GM18505 (cell line): ENCODE data around the gene ATXN2.
"Not testable (repeated sequence)": the region's sequence is repeated elsewhere in the genome, so short reads cannot be mapped to it uniquely, and the experiment has no call there.

ENCODE experiments used
- ATAC-seq: cut with Tn5 transposase; IDR thresholded peaks from one replicate; pipeline ENCODE4 v1.9.1; 2021; ENCODE audit not compliant: unreplicated experiment
- POLR2A ChIP-seq: IDR thresholded peaks from 4 replicates; pipeline ENCODE4 v1.6.1; 2011; ENCODE audit warnings: borderline replicate concordance; ENCODE audit not compliant: insufficient read depth, insufficient read length; ENCODE audit errors: extremely low read depth

The ATXN2 gene

DNA sequence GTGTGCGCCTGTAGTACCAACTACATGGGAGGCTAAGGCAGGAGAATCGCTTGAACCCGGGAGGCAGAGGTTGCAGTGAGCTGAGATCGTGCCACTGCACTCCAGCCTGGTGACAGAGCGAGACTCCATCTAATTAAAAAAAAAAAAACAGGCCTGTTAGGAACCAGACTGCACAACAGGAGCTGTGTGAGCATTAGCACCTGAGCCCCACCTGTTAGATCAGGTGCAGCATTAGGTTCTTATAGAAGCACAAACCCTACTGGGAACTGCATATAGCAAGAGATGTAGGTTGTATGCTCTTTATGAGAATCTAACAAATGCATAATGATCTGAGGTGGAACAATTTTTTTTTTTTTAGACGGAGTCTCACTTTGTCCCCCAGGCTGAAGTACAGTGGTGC, 8.6 kb downstream of the ATXN2 start:
- TF ChIP-seq POLR2A, result no peak

DNA sequence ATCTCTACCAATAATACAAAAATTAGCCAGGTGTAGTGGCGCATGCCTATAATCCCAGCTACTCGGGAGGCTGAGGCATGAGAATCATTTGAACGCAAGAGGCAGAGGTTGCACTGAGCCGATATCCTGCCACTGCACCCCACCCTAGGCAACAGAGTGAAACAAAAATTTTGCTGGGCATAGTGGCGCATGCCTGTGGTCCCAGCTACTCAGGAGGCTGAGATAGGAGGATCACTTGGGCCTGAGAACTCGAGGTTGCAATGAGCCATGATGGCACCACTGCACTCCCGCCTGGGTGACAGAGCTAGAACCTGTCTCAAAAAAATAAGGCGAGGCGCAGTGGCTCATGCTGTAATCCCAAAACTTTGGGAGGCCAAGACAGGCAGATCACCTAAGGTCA, 9.5 kb downstream of the ATXN2 start:
- ATAC-seq, result no peak
- no peak for TF ChIP-seq POLR2A

More for the DNA sequence above, 8.6 kb downstream of the ATXN2 start:
- ATAC-seq, result no peak

DNA sequence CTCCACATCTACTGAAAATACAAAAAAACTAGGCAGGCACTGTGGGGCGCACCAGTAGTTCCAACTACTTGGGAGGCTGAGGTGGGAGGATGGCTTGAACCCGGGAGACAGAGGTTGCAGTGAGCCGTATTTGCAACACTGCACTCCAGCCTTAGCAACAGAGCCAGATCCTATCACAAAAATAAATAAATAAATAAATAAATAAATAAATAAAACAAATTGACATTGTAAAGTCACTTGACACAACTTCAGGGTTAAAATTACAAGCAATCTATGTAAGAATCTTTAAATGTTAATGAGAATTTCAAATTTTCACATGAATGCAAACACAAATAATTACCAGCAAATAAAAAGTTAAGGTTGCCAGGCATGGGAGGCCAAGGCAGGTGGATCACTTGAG, 11.1 kb downstream of the ATXN2 start:
- no peak for ATAC-seq
- no peak for TF ChIP-seq POLR2A

DNA sequence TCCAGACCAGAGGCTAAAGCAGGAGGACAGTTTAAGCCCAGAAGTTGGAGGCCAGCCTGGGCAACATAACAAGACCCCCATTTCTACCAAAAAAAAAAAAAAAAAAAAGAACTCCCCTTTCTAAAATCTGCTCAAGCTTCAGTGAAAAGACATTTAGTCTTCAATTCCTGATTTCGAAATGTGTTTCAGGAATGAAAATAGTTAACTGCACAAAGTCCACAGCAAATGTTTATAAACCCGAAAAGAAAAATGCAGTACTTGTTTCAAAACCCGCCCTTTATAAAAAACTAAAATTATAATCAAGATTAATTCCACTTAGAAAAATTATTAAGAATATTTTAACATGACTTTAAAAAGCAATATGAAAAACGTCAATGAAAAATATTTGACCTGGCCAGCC, 12.1 kb downstream of the ATXN2 start:
- ATAC-seq, result no peak
- TF ChIP-seq POLR2A, result no peak

DNA sequence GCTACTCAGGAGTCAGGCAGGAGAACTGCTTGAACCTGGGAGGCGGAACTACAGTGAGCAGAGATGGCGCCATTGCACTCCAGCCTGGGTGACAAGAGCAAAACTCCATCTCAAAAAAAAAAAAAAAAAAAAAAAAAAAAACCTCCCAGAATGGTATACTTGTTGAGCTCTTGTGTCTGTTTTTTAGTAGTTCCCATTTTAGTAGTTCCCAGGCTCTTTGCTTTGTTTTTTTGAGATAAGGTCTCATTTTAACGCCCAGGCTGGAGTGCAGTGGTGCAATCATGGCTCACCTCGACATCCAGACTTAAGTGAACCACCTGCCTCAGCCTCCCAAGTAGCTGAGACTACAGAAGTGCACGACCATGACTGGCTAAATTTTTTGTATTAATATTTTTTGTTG, 13.4 kb downstream of the ATXN2 start:
- no peak for TF ChIP-seq POLR2A
- ATAC-seq, result no peak

DNA sequence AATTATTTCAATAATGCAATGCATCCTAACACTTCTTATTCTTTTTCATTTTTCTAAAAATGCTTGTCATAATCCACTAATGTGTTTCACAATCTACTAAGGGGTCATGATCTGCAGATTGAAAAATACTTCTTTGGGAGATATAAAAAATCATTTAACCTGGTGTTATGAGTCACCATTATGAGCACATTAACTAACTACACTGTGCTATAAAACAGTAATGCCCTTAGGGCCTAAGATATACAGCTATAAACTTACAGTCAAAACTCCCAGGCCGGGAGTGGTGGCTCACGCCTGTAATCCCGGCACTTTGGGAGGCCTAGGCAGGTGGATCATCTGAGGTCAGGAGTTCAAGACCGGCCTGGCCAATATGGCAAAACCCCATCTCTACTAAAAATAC, 14.2 kb downstream of the ATXN2 start:
- ATAC-seq, result no peak
- no peak for TF ChIP-seq POLR2A

DNA sequence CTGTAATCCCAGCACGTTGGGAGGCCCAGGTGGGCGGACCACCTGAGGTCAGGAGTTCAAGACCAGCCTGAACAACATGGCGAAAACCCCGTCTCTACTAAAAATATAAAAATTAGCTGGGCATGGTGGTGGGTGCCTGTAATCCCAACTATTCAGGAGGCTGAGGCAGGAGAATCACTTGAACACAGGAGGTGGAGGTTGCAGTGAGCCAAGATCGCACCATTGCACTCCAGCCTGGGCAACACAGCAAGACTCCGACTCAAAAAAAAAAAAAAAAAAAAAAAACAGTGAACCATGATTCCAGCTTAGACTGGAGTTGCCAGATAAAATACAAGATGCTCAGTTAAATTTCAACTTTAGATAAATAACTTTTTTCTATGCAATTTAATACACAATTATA, 15.6 kb downstream of the ATXN2 start:
- ATAC-seq, result not testable (repeated sequence)

DNA sequence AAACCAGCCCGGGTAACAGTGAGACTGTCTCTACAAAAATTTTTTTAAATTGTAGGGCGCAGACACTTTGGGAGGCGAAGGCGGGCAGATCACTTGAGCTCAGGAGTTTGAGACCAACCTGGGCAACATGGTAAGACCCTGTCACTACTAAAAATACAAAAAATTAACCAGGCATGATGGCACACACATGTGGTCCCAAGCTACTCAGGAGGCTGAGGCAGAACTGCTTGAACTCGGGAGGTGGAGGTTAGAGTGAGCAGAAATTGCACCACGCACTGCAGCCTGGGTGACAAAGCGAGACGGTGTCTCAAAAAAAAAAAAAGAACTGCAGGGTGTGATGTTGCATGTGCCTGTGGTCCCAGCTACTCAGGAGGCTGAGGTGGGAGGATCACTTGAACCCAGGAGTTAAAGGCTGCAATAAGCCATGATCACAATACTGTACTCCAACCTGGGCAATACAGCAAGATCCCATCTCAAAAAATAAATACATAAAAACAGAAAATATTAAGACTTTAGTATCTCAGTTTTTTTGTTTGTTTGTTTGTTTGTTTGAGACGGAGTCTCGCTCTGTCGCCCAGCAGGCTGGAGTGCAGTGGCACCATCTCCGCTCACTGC, 16.9 kb downstream of the ATXN2 start:
- ATAC-seq, result no peak
- TF ChIP-seq POLR2A, result no peak

DNA sequence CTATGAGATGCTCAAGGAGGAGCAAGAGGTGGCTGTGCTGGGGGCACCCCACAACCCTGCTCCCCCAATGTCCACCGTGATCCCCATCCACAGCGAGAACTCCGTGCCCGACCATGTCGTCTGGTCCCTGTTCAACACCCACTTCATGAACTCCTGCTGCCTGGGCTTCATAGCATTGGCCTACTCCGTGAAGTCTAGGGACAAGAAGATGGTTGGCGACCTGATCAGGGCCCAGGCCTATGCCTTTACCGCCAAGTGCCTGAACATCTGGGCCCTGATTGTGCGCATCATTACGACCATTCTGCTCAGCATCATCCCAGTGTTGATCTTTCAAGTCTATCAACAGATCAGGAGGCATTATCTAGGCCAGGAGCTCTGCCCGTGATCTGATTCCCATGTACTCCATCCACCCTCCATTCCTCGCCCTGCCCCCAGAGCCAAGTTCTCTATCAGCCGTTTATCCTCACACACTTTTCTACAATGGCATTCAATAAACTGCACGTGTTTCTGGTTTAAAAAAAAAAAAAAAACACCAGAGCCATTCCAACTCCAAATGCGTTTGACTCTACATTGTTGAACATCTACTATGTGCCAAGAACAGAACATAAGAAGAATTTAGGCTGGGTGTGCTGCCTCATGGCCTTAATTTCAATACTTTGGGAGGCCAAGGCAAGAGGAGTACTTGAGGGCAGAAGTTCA, 17.5 kb downstream of the ATXN2 start:
- no peak for ATAC-seq
- TF ChIP-seq POLR2A, result no peak

DNA sequence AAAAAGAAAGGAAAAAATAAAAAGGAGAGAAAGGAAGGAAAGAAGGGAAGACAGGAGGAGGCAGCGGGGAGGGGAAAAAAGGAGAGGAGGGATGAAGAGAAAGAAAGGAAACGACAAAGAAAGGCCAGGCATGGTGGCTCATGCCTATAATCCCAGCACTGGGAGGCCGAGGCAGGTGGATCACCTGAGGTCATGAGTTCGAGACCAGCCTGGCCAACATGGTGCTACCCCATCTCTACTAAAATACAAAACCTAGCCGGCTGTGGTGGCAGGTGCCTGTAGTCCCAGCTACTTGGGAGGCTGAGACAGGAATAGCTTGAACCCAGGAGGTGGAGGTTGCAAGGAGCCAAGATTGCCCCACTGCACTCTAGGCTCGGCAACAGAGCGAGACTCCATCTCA, 18.4 kb downstream of the ATXN2 start:
- ATAC-seq, result no peak

DNA sequence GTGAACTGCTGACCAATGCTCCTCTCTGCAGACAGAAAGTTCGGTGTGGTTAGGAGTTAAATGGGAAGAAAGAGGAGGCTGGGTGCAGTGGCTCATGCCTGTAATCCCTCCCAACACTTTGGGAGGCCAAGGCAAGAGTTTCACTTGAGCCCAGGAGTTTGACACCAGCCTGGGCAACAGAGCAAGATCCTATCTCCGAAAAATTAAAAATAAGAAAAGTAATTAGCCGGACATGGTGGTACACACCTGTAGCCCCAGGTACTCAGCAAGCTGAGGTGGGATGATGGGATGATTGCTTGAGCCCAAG, 19.0 kb downstream of the ATXN2 start:
- no peak for ATAC-seq
- no peak for TF ChIP-seq POLR2A

More for the DNA sequence above, 18.4 kb downstream of the ATXN2 start:
- TF ChIP-seq POLR2A, result no peak

DNA sequence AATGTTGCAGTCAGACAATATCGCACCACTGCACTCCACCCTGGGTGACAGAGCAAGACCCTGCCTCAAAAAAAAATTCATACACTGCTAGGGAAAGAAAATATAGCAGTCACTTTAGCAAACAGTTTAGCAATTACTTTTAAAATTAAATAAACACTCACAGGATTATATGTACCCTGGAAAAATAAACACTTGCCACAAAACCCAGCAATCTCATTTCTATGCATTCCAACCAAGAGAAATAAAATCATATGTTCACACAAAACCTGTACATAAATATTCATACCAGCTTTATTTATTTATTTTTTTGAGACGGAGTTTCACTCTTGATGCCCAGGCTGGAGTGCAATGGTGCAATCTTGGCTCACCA, 20.2 kb downstream of the ATXN2 start:
- TF ChIP-seq POLR2A, result no peak
- ATAC-seq, result no peak

DNA sequence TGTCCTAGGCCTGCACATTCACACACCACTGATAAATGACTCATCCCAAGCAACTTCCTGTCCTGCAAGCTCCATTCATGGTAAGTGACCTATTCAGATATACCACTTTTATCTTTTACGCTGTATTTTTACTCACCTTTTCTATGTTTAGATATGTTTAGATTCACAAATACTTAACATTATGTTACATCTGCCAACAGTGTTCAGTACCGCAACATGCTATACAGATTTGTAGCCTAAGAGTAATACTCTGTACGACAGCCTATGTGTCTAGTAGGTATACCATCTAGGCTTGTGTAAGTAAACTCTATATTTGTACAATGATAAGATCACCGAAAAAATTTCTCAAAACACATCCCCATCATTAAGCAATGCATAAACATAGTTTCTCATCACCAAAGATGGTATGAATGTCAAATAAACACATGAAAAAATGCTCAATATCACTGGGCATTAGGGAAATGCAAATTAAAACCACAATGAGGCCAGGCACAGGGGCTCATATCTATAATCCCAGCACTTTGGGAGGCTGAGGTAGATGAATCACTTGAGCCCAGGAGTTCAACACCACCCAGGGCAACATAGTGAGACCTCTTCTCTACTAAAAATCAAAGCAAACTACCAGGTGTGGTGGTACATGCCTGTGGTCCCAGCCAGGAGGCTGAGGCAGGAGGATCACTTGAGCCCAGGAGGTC, 20.7 kb downstream of the ATXN2 start:
- TF ChIP-seq POLR2A, result no peak
- no peak for ATAC-seq

DNA sequence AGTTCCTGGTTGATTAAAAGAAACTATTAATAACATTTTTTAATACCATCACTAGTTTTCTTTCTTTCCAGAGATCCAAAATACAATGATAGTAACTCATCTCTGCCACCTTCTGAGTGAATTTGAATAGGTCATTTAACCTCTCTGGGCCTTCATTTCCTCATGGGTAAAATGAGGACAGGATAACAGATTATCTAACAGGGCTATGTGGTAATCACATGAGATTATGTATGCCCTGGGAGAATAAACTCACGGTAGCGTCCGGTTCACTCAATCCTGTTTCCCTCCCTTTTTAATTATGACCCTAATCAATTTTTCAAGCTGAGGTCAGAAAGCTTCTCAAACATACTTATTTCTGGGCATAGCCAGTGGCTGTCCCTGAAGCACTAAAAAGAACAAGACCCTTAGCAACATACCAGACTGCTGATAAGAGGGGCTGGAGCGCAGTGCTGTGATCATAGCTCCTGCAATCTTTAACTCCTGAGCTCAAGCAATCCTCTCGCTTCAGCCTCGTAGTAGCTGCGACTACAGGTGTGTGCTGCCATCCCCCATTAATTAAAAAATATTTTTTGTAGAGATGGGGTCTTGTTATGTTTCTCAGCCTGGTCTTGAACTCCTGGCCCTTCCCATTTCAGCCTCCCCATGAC, 24.2 kb downstream of the ATXN2 start:
- ATAC-seq, result no peak
- no peak for TF ChIP-seq POLR2A
